Karpas-422 (cell line): ENCODE data around the gene TPPP. TPM values are rescaled to one million over a fixed set of nuclear protein-coding genes. Genes with fewer than 3 reads are reported as not detected.

Experiments used
- DNase-seq: peaks from one replicate; pipeline ENCODE4 v3.0.0-alpha.2; 2015
- H2AFZ ChIP-seq: fragments of 200-600 bp; sonication (generic); 2 replicates; pipeline ENCODE4 v1.6.1; 2014; ENCODE audit warnings: antibody characterized with exemption, low read length, mixed read lengths
- H3K27ac ChIP-seq: fragments of 200-600 bp; sonication (generic); 2 replicates; pipeline ENCODE4 v1.5.1; 2014; ENCODE audit warnings: mild to moderate bottlenecking, low read length, moderate library complexity
- H3K27me3 ChIP-seq: fragments of 200-600 bp; sonication (generic); 2 replicates; pipeline ENCODE4 v1.6.1; 2014; ENCODE audit warnings: low read length, mixed read lengths
- H3K36me3 ChIP-seq: fragments of 200-600 bp; sonication (generic); 2 replicates; pipeline ENCODE4 v1.6.1; 2014; ENCODE audit warnings: low read length, mixed read lengths; ENCODE audit not compliant: insufficient read depth
- H3K4me1 ChIP-seq: fragments of 200-600 bp; sonication (generic); 2 replicates; pipeline ENCODE4 v1.6.1; 2014; ENCODE audit warnings: mild to moderate bottlenecking, low read length, mixed read lengths
- H3K4me2 ChIP-seq: fragments of 200-600 bp; sonication (generic); 2 replicates; pipeline ENCODE4 v1.6.1; 2014; ENCODE audit warnings: low read length, low read depth, mild to moderate bottlenecking; ENCODE audit not compliant: poor library complexity, severe bottlenecking
- H3K4me3 ChIP-seq: fragments of 200-600 bp; sonication (generic); 2 replicates; pipeline ENCODE4 v1.5.1; 2014; ENCODE audit warnings: mild to moderate bottlenecking, antibody characterized with exemption, low read length, mixed read lengths
- H3K79me2 ChIP-seq: fragments of 200-600 bp; sonication (generic); 2 replicates; pipeline ENCODE4 v1.6.1; 2014; ENCODE audit warnings: mild to moderate bottlenecking, low read length, mixed read lengths
- H3K9ac ChIP-seq: fragments of 200-600 bp; sonication (generic); 2 replicates; pipeline ENCODE4 v1.6.0; 2014; ENCODE audit warnings: low read length
- H3K9me2 ChIP-seq: fragments of 200-600 bp; sonication (generic), shearing (Covaris generic); replicated peaks from 2 replicates; pipeline ENCODE4 v1.6.0; 2014; ENCODE audit warnings: mild to moderate bottlenecking, low read length, moderate library complexity; ENCODE audit not compliant: insufficient read depth
- H3K9me3 ChIP-seq: fragments of 300-700, 200-600 bp; sonication (generic); 2 replicates; pipeline ENCODE4 v1.6.1; 2014; ENCODE audit warnings: low read length, mixed read lengths
- H4K20me1 ChIP-seq: fragments of 200-600 bp; sonication (generic); 2 replicates; pipeline ENCODE4 v1.6.1; 2014; ENCODE audit warnings: mild to moderate bottlenecking, antibody characterized with exemption, low read length, low read depth; ENCODE audit not compliant: insufficient read depth
- total RNA-seq: library from RNA; depleted of rRNA; stranded (reverse); fragments of >200 nt; shearing (Covaris generic); gene quantifications from 2 replicates; pipeline ENCODE4 v1.2.3, GENCODE V29; 2014; ENCODE audit warnings: low replicate concordance

The TPPP gene
- total RNA-seq, 1 experiment from 2014 or later: 1.6 TPM

- no peaks in the 10 kb centered on the region for H3K9me2 ChIP-seq
- H3K27me3 ChIP-seq: no peaks in the 10 kb centered on the region
- peak overlapping the region; percentile 58 for H3K4me3 ChIP-seq
- peaks cover 33% of the 10 kb centered on the region for H3K4me1 ChIP-seq
- H3K9ac ChIP-seq: peak overlapping the region; percentile 65
- H3K36me3 ChIP-seq: peaks cover 55% of the 10 kb centered on the region
- H3K79me2 ChIP-seq: peaks cover 23% of the 10 kb centered on the region
- peaks cover 9% of the 10 kb centered on the region for H3K9me3 ChIP-seq
- no peak overlapping the region for H2AFZ ChIP-seq
- H3K27ac ChIP-seq: peak overlapping the region; percentile 96
- no peaks in the 10 kb centered on the region for H4K20me1 ChIP-seq
- peak overlapping the region; percentile 77 for H3K4me2 ChIP-seq
- no peak for DNase-seq
Measured at GRCh38 chr5:644509-644908, 48.6 kb downstream of the TPPP start.

- H3K79me2 ChIP-seq: peaks cover 23% of the 10 kb centered on the region
Measured at GRCh38 chr5:643811-644271, 49.3 kb downstream of the TPPP start.

DNA sequence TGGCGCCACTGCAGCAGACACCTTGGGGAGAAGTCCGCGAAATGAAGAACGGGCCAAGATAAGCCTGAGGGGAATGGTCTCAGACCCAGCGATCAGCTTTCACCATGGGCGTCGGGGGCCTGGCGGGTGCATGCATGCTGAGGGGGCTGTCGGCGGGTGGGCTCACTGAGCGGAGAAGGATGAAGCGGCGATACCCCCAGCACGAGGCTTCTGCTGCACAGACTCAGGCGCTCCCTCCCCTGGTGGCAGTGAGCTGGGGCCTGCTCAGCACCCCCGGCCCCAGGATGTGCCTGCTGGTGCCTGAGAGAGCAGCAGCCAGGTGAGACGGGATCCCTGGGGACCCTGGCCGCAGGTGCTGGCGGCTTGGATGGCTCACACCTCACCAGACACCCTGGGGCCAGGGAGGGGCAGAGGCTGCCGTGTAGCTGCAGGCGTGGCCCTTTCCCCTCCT, 49.8 kb downstream of the TPPP start:
- Histone ChIP-seq H3K36me3 (peaks cover 51% of the 10 kb centered on the region), H3K27ac (peak overlapping the region; percentile 96), H3K4me1 (peaks cover 33% of the 10 kb centered on the region)

More at GRCh38 chr5:643811-644271, 49.3 kb downstream of the TPPP start:
- Histone ChIP-seq H3K36me3 (peaks cover 52% of the 10 kb centered on the region), H3K4me1 (peaks cover 33% of the 10 kb centered on the region), H3K4me2 (peak overlapping the region; percentile 77), H3K9me2 (no peaks in the 10 kb centered on the region), H3K9ac (peak overlapping the region; percentile 65), H4K20me1 (no peaks in the 10 kb centered on the region), H3K27me3 (no peaks in the 10 kb centered on the region), H3K9me3 (peaks cover 9% of the 10 kb centered on the region), H3K27ac (peak overlapping the region; percentile 96), H2AFZ (no peak overlapping the region), H3K4me3 (peak overlapping the region; percentile 58)
- DNase-seq: peak; percentile 91

DNA sequence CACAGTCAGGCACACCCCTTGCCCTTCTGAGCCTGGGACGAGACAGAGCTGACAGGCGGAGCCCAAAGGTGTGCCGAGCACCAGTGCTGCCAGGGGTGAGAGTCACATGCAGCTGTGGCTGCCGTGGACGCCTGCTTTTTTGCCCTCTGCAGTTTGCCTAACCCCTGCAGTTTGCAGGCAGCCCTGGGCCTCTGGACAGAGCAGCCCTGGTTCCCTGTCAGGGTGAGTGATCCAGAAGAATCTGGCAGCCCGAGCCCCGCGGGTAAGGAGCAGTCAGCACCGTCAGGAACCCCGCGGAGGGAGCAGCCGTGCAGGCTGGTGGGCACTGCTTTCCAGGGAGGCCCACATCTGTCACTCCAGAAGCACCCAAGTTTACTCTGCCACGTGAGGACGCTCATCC, 50.7 kb downstream of the TPPP start:
- H3K36me3 ChIP-seq: peaks cover 42% of the 10 kb centered on the region
- H3K9me2 ChIP-seq: no peaks in the 10 kb centered on the region
- no peak overlapping the region for H3K9ac ChIP-seq
- no peaks in the 10 kb centered on the region for H3K27me3 ChIP-seq
- H3K9me3 ChIP-seq: peaks cover 1% of the 10 kb centered on the region
- H3K27ac ChIP-seq: peak overlapping the region; percentile 96
- no peak overlapping the region for H2AFZ ChIP-seq
- no peak for DNase-seq
- no peaks in the 10 kb centered on the region for H4K20me1 ChIP-seq
- H3K4me1 ChIP-seq: peaks cover 33% of the 10 kb centered on the region
- peak overlapping the region; percentile 77 for H3K4me2 ChIP-seq
- H3K4me3 ChIP-seq: no peak overlapping the region
- peaks cover 21% of the 10 kb centered on the region for H3K79me2 ChIP-seq

More for the DNA sequence above, 49.8 kb downstream of the TPPP start:
- Histone ChIP-seq H3K9ac (peak overlapping the region; percentile 65), H3K9me3 (peaks cover 9% of the 10 kb centered on the region), H3K79me2 (peaks cover 23% of the 10 kb centered on the region), H4K20me1 (no peaks in the 10 kb centered on the region), H3K4me2 (peak overlapping the region; percentile 77), H3K27me3 (no peaks in the 10 kb centered on the region), H3K4me3 (peak overlapping the region; percentile 58), H3K9me2 (no peaks in the 10 kb centered on the region), H2AFZ (no peak overlapping the region)
- DNase-seq: peak; percentile 96

DNA sequence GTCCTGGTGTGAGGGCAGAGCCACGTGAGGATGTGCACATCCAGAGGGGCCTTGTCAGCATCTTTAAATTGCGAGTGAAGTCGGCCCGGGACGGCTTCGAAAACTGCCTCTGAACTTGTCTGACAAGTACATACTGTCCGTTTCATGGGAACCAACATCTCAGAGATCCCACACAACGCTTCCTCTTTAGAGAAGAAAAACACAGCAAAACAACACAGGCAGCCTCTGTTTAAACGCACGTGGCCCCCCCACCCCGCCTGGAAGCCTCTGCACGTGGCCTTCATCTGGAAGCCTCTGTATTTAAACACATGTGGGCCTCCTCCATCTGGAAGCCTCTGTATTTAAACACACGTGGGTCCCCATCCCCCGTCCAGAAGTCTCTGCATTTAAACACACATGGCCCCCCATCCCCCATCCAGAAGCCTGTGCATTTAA, 51.8 kb downstream of the TPPP start:
- Histone ChIP-seq H3K36me3 (peaks cover 31% of the 10 kb centered on the region), H3K9me2 (no peaks in the 10 kb centered on the region), H3K27ac (no peak overlapping the region), H3K4me2 (no peak overlapping the region), H3K9ac (no peak overlapping the region), H3K9me3 (no peaks in the 10 kb centered on the region; the same call in 1 of the 2 replicates), H2AFZ (no peak overlapping the region), H3K4me1 (peaks cover 33% of the 10 kb centered on the region), H3K4me3 (no peak overlapping the region), H3K27me3 (no peaks in the 10 kb centered on the region), H4K20me1 (no peaks in the 10 kb centered on the region), H3K79me2 (peaks cover 20% of the 10 kb centered on the region)
- DNase-seq: no peak

DNA sequence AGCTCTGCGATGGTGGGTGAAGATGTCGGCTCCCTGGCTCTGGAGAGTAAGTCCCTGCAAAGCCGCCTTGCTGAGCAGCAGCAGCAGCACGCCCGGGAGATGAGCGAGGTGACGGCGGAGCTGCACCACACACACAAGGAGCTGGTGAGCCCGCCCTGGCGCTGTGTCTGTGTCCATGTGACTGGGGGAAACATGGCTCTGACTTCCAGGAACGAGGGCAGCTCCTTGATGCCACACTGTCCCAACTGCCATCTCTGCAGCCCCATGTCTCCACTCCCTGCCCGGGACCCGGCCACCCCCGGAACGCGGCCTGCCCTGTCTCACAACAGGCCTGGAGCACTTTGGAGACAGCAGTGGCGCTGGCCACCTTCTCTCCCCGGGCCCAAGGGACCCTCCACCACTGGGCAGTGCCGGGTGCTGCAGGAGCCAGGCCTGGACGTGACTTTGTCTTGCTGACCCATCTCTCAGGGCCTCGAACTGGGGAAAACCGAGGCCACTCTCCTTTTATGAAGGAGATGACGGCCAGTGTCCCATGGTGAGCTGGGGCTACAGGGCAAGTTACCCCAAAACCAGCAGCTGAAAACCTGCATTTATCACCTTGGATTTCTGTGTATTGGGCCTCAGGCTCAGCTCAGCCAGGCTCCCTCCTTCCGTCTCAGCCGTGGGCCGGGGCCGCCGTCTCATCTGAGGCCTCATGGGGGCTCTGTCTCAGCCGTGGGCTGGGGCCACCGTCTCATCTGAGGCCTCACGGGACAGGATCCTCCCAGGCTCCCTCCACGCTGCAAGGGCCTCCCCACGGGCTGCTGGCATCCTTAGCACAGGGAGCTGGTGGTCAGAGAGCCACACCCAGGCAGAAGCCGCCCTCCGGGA, 52.5 kb downstream of the TPPP start:
- Histone ChIP-seq H3K4me1 (peaks cover 33% of the 10 kb centered on the region), H3K79me2 (peaks cover 13% of the 10 kb centered on the region), H3K36me3 (peaks cover 31% of the 10 kb centered on the region), H3K4me3 (no peak overlapping the region), H3K4me2 (no peak overlapping the region), H4K20me1 (no peaks in the 10 kb centered on the region), H3K9me3 (no peaks in the 10 kb centered on the region; the same call in 1 of the 2 replicates), H3K9ac (no peak overlapping the region), H3K27me3 (no peaks in the 10 kb centered on the region), H3K27ac (no peak overlapping the region), H3K9me2 (no peaks in the 10 kb centered on the region), H2AFZ (no peak overlapping the region)
- DNase-seq: no peak

DNA sequence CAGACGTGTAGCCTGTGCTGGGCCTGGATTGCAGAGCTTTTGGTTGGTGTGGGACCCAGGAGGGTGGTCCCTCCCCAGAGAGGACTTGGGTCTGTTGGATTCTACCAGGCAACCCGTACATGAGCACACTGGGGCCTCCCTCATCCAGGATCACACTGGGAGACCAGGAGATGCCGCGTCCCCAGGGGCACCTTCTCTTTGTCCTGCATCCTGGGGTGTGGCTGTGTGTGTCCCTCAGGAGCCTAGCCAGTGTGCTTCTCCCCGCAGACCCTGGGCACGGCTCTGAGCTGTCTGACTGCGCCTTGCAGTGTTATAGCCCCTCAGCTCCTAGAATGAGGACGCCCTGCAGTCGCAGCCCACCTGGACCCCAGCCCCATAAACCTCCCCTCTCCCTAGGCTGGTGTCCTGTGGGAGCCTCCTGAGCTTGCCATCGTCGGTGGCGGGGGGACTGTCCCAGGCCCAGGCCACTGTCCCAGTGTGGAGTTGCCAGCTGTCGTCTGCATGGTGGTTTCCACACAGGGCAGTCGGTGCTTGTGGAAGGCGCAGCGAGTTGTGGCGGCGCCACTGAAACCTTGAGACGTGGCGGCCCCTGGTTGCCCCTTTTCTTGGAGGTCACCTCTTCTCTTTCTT, 53.5 kb downstream of the TPPP start:
- H2AFZ ChIP-seq: no peak overlapping the region
- H3K9me2 ChIP-seq: no peaks in the 10 kb centered on the region
- no peaks in the 10 kb centered on the region for H3K9me3 ChIP-seq
- H3K27me3 ChIP-seq: no peaks in the 10 kb centered on the region
- peaks cover 24% of the 10 kb centered on the region for H3K36me3 ChIP-seq
- no peak for DNase-seq
- H3K79me2 ChIP-seq: peaks cover 3% of the 10 kb centered on the region
- H3K4me1 ChIP-seq: peaks cover 25% of the 10 kb centered on the region
- no peak overlapping the region for H3K9ac ChIP-seq
- no peak overlapping the region for H3K27ac ChIP-seq
- no peak overlapping the region for H3K4me3 ChIP-seq
- H3K4me2 ChIP-seq: no peak overlapping the region
- no peaks in the 10 kb centered on the region for H4K20me1 ChIP-seq

DNA sequence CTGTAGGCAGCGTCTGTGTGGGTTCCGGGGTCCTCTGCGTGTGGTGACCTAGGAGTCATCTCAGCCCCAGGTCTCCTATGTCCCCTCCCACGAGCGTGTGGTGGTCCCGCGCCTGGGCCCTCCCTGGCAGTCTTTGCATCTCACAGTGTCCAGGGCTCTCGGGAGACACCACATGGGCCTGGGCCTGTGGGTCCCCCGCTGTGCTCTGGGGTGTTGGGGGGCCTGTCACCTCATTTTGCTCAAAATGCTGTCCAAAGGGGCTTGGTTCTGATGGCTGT, 54.0 kb downstream of the TPPP start:
- no peak for DNase-seq
- Histone ChIP-seq H3K4me1 (peaks cover 20% of the 10 kb centered on the region), H3K27ac (no peak overlapping the region), H3K9ac (no peak overlapping the region), H3K9me2 (no peaks in the 10 kb centered on the region), H3K27me3 (no peaks in the 10 kb centered on the region), H3K4me2 (no peak overlapping the region), H3K79me2 (no peaks in the 10 kb centered on the region), H3K9me3 (no peaks in the 10 kb centered on the region), H3K36me3 (peaks cover 19% of the 10 kb centered on the region), H3K4me3 (no peak overlapping the region), H2AFZ (no peak overlapping the region), H4K20me1 (no peaks in the 10 kb centered on the region)
